Dermis blood vessel endothelial cell (primary cell): ENCODE data around the gene NPTX2. TPM values are rescaled to one million over a fixed set of nuclear protein-coding genes. Genes with fewer than 3 reads are reported as not detected.

ENCODE experiments used
- DNase-seq: peaks from one replicate; pipeline ENCODE4 v3.0.0; 2010
- total RNA-seq: library from RNA; depleted of rRNA; stranded (reverse); fragments of >200 nt; gene quantifications from 2 replicates; pipeline ENCODE4 v1.2.3, GENCODE V29; 2014

NPTX2 gene
- total RNA-seq, 1 donor from 2014 or later: 18.5 TPM

GRCh38 chr7:98618786-98619185, 1.7 kb downstream of the NPTX2 start:
- DNase-seq: no peak

GRCh38 chr7:98619450-98620321, 2.6 kb downstream of the NPTX2 start:
- DNase-seq: no peak

GRCh38 chr7:98621573-98622482, 4.7 kb downstream of the NPTX2 start:
- no peak for DNase-seq

GRCh38 chr7:98622926-98623325, 5.8 kb downstream of the NPTX2 start:
- DNase-seq: no peak

- no peak for DNase-seq
Observed at GRCh38 chr7:98624846-98625420, 7.8 kb downstream of the NPTX2 start.

GRCh38 chr7:98626460-98627412, 9.7 kb downstream of the NPTX2 start:
- no peak for DNase-seq

- no peak for DNase-seq
Observed at GRCh38 chr7:98627413-98627790, 10.3 kb downstream of the NPTX2 start.

- no peak for DNase-seq
Observed at GRCh38 chr7:98628418-98628817, 11.3 kb downstream of the NPTX2 start.

GRCh38 chr7:98629001-98629431, 11.9 kb downstream of the NPTX2 start:
- peak; percentile 39 for DNase-seq

GRCh38 chr7:98630149-98630548, 13.1 kb downstream of the NPTX2 start:
- no peak for DNase-seq

- DNase-seq: no peak
Observed at GRCh38 chr7:98630770-98631169, 13.7 kb downstream of the NPTX2 start.

- no peak for DNase-seq
Observed at GRCh38 chr7:98638853-98639252, 21.8 kb downstream of the NPTX2 start.

- DNase-seq: no peak
Observed at GRCh38 chr7:98640375-98640774, 23.3 kb downstream of the NPTX2 start.

- DNase-seq: no peak
Observed at GRCh38 chr7:98641646-98642500, 24.8 kb downstream of the NPTX2 start.

- DNase-seq: no peak
Observed at GRCh38 chr7:98643236-98643985, 26.3 kb downstream of the NPTX2 start.

- DNase-seq: no peak
Observed at GRCh38 chr7:98646465-98646864, 29.4 kb downstream of the NPTX2 start.

- DNase-seq: no peak
Observed at GRCh38 chr7:98647326-98647725, 30.2 kb downstream of the NPTX2 start.

- no peak for DNase-seq
Observed at GRCh38 chr7:98651760-98652159, 34.7 kb downstream of the NPTX2 start.

GRCh38 chr7:98653601-98654310, 36.7 kb downstream of the NPTX2 start:
- DNase-seq: no peak
